K562 (cell line): ENCODE results near the gene ELF3. TPM values are rescaled to one million over a fixed set of nuclear protein-coding genes. Genes with fewer than 3 reads are reported as not detected.

ENCODE experiments used
- ELF1 ChIP-seq: fragments of 200-800 bp; sonication (Bioruptor generic); IDR thresholded peaks from 2 replicates; pipeline ENCODE4 v1.6.1; 2016; ENCODE audit warnings: missing genetic modification characterization, missing compliant biosample characterization
- NR2F6 ChIP-seq: fragments of 450-650 bp; formaldehyde crosslinking; IDR thresholded peaks from 2 replicates; pipeline ENCODE4 v1.4.0; 2020; ENCODE audit warnings: mild to moderate bottlenecking
- RBM15 ChIP-seq: fragments of 200-400 bp; formaldehyde crosslinking; IDR thresholded peaks from 2 replicates; pipeline ENCODE4 v1.6.1; 2018; ENCODE audit warnings: mild to moderate bottlenecking, low read length, moderate library complexity; ENCODE audit not compliant: insufficient read depth
- RCOR1 ChIP-seq, 2 experiments: IDR thresholded peaks; 2 replicates each; pipeline ENCODE4 v1.6.1; 2012; ENCODE audit warnings: low read depth in 2 of 2, low read length in 2 of 2, borderline replicate concordance in 1 of 2, improper control_type of control experiment in 1 of 2
- TAF7 ChIP-seq: fragments of 450-650 bp; IDR thresholded peaks from 2 replicates; pipeline ENCODE4 v1.6.1; 2016; ENCODE audit warnings: missing genetic modification characterization, missing compliant biosample characterization
- ZNF324 ChIP-seq: fragments of 250-450 bp; sonication (Bioruptor Pico); IDR thresholded peaks from 2 replicates; pipeline ENCODE4 v1.4.0; 2020; ENCODE audit warnings: mild to moderate bottlenecking
- polyA plus RNA-seq, 8 experiments: library from polyadenylated mRNA; depleted of rRNA in 4 of 8; stranded (reverse) in 5 of 8; unstranded in 3 of 8; fragments of >200 nt; fragmentation: Nextera tagmentation in 2 of 8; fragmentation: Illumina TruSeq in 1 of 8; extraction: Ambion mirVana in 2 of 8; extraction: Trizol in 1 of 8; gene quantifications; 2 replicates each; pipeline versions ENCODE4 v1.2.1 to v1.2.3, GENCODE V29; 2011 to 2014; ENCODE audit warnings: inconsistent platforms in 1 of 8, missing spikeins in 1 of 8
- total RNA-seq, 7 experiments: library from RNA; depleted of rRNA in 6 of 7; stranded (reverse); fragments of >200 nt in 6 of 7; fragmentation: Illumina TruSeq in 2 of 7; extraction: Trizol in 2 of 7; gene quantifications; 2 replicates each; pipeline versions ENCODE4 v1.2.1 to v1.2.3, GENCODE V29; 2011 to 2021; ENCODE audit warnings: low replicate concordance in 1 of 7
- TF ChIP-seq, protein P1 (sequence below), 2 experiments: fragments of 250-450 bp in 1 of 2; fragments of 450-650 bp in 1 of 2; sonication (Bioruptor Pico) in 1 of 2; IDR thresholded peaks; 2 replicates each; pipeline versions ENCODE4 v1.6.1 to v1.8.0; 2016 to 2021; ENCODE audit warnings: mild to moderate bottlenecking in 2 of 2, moderate library complexity in 2 of 2, missing compliant biosample characterization in 1 of 2, missing genetic modification characterization in 1 of 2
- TF ChIP-seq, protein P2 (sequence below): fragments of 250-450 bp; sonication (Bioruptor Pico); IDR thresholded peaks from 2 replicates; pipeline ENCODE4 v1.4.0; 2020
- TF ChIP-seq, protein P3 (sequence below): fragments of 200-800 bp; sonication (Bioruptor generic); IDR thresholded peaks from 2 replicates; pipeline ENCODE4 v1.6.1; 2016; ENCODE audit warnings: missing genetic modification characterization, missing compliant biosample characterization
- TF ChIP-seq, protein P4 (sequence below): sonication (generic); formaldehyde crosslinking; IDR thresholded peaks from 2 replicates; pipeline ENCODE4 v1.8.0; 2022; ENCODE audit warnings: mild to moderate bottlenecking, missing genetic modification reagents, borderline replicate concordance
- TF ChIP-seq, protein P5 (sequence below): fragments of 450-650 bp; IDR thresholded peaks from 2 replicates; pipeline ENCODE4 v1.6.1; 2014; ENCODE audit warnings: low read depth, mild to moderate bottlenecking, moderate library complexity, borderline replicate concordance
- TF ChIP-seq, protein P6 (sequence below), 3 experiments: IDR thresholded peaks in 2 of 3; conservative IDR thresholded peaks in 1 of 3; 2 replicates each; pipeline ENCODE4 v1.5.1; 2011 to 2012; ENCODE audit warnings: low read length in 3 of 3, mild to moderate bottlenecking in 3 of 3, control low read depth in 2 of 3, improper control_type of control experiment in 1 of 3, inconsistent platforms in 1 of 3, low read depth in 1 of 3, mixed read lengths in 1 of 3, moderate library complexity in 1 of 3; ENCODE audit not compliant: insufficient read depth in 2 of 3

Gene ELF3
- total and polyA plus RNA-seq, 9 of the 15 experiments (the other 6 are each of a cell fraction or from before 2014, with no cell fraction given): 0.03 to 1.2 (median 0.07) TPM; not detected in 4

DNA sequence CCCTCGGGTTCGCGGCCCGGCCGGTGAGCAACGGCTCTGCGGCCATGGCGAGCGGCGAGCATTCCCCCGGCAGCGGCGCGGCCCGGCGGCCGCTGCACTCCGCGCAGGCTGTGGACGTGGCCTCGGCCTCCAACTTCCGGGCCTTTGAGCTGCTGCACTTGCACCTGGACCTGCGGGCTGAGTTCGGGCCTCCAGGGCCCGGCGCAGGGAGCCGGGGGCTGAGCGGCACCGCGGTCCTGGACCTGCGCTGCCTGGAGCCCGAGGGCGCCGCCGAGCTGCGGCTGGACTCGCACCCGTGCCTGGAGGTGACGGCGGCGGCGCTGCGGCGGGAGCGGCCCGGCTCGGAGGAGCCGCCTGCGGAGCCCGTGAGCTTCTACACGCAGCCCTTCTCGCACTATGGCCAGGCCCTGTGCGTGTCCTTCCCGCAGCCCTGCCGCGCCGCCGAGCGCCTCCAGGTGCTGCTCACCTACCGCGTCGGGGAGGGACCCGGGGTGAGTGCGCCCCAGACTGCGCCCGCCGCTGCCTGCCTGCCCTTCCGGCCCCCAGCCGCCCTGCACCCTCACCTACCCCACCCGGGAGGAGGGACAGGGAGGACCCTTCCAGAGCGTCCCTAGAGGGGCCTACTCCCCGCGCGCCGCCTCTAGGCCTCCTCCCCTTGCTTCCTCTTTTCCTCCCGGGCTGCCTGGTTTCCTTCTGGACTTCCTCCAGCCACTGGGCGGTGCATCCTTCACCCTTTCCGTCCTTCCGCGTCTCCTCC lies 27.6 kb upstream of the ELF3 start, which contains the start of gene RNPEP (continued):
- TF ChIP-seq ZNF324 (no peak), RCOR1 (IDR thresholded peaks at IDR 0.05; ENCODE audit: borderline replicate concordance in 1 of 2, low read depth in 2 of 2, low read length in 2 of 2) (peak in 1 of 2 experiments; percentile 93; a peak in 1 of 4 replicates), NR2F6 (CRISPR knock-in tag) (no peak; the same call in 1 of the 2 replicates), RBM15 (no peak), ELF1 (peak; percentile 71), TAF7 (tag) (no peak; the same call in 1 of the 2 replicates)
- TF ChIP-seq, protein P1, sequence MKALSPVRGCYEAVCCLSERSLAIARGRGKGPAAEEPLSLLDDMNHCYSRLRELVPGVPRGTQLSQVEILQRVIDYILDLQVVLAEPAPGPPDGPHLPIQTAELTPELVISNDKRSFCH (CRISPR knock-in tag; IDR thresholded peaks at IDR 0.05): no peak
- TF ChIP-seq, protein P1 (tag; IDR thresholded peaks at IDR 0.05): peak; percentile 56; the same call in 1 of the 2 replicates
- TF ChIP-seq, protein P2, sequence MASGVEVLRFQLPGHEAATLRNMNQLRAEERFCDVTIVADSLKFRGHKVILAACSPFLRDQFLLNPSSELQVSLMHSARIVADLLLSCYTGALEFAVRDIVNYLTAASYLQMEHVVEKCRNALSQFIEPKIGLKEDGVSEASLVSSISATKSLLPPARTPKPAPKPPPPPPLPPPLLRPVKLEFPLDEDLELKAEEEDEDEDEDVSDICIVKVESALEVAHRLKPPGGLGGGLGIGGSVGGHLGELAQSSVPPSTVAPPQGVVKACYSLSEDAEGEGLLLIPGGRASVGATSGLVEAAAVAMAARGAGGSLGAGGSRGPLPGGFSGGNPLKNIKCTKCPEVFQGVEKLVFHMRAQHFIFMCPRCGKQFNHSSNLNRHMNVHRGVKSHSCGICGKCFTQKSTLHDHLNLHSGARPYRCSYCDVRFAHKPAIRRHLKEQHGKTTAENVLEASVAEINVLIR: no peak
- TF ChIP-seq, protein P3, sequence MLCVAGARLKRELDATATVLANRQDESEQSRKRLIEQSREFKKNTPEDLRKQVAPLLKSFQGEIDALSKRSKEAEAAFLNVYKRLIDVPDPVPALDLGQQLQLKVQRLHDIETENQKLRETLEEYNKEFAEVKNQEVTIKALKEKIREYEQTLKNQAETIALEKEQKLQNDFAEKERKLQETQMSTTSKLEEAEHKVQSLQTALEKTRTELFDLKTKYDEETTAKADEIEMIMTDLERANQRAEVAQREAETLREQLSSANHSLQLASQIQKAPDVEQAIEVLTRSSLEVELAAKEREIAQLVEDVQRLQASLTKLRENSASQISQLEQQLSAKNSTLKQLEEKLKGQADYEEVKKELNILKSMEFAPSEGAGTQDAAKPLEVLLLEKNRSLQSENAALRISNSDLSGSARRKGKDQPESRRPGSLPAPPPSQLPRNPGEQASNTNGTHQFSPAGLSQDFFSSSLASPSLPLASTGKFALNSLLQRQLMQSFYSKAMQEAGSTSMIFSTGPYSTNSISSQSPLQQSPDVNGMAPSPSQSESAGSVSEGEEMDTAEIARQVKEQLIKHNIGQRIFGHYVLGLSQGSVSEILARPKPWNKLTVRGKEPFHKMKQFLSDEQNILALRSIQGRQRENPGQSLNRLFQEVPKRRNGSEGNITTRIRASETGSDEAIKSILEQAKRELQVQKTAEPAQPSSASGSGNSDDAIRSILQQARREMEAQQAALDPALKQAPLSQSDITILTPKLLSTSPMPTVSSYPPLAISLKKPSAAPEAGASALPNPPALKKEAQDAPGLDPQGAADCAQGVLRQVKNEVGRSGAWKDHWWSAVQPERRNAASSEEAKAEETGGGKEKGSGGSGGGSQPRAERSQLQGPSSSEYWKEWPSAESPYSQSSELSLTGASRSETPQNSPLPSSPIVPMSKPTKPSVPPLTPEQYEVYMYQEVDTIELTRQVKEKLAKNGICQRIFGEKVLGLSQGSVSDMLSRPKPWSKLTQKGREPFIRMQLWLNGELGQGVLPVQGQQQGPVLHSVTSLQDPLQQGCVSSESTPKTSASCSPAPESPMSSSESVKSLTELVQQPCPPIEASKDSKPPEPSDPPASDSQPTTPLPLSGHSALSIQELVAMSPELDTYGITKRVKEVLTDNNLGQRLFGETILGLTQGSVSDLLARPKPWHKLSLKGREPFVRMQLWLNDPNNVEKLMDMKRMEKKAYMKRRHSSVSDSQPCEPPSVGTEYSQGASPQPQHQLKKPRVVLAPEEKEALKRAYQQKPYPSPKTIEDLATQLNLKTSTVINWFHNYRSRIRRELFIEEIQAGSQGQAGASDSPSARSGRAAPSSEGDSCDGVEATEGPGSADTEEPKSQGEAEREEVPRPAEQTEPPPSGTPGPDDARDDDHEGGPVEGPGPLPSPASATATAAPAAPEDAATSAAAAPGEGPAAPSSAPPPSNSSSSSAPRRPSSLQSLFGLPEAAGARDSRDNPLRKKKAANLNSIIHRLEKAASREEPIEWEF (CRISPR knock-in tag): no peak
- TF ChIP-seq, protein P4, sequence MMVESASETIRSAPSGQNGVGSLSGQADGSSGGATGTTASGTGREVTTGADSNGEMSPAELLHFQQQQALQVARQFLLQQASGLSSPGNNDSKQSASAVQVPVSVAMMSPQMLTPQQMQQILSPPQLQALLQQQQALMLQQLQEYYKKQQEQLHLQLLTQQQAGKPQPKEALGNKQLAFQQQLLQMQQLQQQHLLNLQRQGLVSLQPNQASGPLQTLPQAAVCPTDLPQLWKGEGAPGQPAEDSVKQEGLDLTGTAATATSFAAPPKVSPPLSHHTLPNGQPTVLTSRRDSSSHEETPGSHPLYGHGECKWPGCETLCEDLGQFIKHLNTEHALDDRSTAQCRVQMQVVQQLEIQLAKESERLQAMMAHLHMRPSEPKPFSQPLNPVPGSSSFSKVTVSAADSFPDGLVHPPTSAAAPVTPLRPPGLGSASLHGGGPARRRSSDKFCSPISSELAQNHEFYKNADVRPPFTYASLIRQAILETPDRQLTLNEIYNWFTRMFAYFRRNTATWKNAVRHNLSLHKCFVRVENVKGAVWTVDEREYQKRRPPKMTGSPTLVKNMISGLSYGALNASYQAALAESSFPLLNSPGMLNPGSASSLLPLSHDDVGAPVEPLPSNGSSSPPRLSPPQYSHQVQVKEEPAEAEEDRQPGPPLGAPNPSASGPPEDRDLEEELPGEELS (CRISPR knock-in tag): peak; percentile 78
- TF ChIP-seq, protein P5, sequence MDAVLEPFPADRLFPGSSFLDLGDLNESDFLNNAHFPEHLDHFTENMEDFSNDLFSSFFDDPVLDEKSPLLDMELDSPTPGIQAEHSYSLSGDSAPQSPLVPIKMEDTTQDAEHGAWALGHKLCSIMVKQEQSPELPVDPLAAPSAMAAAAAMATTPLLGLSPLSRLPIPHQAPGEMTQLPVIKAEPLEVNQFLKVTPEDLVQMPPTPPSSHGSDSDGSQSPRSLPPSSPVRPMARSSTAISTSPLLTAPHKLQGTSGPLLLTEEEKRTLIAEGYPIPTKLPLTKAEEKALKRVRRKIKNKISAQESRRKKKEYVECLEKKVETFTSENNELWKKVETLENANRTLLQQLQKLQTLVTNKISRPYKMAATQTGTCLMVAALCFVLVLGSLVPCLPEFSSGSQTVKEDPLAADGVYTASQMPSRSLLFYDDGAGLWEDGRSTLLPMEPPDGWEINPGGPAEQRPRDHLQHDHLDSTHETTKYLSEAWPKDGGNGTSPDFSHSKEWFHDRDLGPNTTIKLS: no peak; the same call in 1 of the 2 replicates
- TF ChIP-seq, protein P6, sequence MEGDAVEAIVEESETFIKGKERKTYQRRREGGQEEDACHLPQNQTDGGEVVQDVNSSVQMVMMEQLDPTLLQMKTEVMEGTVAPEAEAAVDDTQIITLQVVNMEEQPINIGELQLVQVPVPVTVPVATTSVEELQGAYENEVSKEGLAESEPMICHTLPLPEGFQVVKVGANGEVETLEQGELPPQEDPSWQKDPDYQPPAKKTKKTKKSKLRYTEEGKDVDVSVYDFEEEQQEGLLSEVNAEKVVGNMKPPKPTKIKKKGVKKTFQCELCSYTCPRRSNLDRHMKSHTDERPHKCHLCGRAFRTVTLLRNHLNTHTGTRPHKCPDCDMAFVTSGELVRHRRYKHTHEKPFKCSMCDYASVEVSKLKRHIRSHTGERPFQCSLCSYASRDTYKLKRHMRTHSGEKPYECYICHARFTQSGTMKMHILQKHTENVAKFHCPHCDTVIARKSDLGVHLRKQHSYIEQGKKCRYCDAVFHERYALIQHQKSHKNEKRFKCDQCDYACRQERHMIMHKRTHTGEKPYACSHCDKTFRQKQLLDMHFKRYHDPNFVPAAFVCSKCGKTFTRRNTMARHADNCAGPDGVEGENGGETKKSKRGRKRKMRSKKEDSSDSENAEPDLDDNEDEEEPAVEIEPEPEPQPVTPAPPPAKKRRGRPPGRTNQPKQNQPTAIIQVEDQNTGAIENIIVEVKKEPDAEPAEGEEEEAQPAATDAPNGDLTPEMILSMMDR (IDR thresholded peaks at IDR 0.05 in 2 of 3, conservative IDR thresholded peaks at IDR 0.05 in 1 of 3; ENCODE audit: insufficient read depth in 2 of 3, low read depth in 1 of 3, low read length in 3 of 3): peak; percentile 16 to 39 (median 35); a peak in 4 of 6 replicates
